OCI-LY3 (cell line): ENCODE data around the gene DACT2.

Source experiments
- EZH2phosphoT487 ChIP-seq: fragments of 200-600 bp; shearing (Covaris generic); IDR thresholded peaks from 2 replicates; pipeline ENCODE4 v1.6.1; 2018; ENCODE audit warnings: antibody characterized with exemption, mixed run types, low read depth
- TF ChIP-seq, protein P1 (sequence below): fragments of 200-600, 300-600 bp; sonication (generic); IDR thresholded peaks from 2 replicates; pipeline ENCODE4 v1.5.1; 2014; ENCODE audit warnings: antibody characterized with exemption, low read length, low read depth

DNA sequence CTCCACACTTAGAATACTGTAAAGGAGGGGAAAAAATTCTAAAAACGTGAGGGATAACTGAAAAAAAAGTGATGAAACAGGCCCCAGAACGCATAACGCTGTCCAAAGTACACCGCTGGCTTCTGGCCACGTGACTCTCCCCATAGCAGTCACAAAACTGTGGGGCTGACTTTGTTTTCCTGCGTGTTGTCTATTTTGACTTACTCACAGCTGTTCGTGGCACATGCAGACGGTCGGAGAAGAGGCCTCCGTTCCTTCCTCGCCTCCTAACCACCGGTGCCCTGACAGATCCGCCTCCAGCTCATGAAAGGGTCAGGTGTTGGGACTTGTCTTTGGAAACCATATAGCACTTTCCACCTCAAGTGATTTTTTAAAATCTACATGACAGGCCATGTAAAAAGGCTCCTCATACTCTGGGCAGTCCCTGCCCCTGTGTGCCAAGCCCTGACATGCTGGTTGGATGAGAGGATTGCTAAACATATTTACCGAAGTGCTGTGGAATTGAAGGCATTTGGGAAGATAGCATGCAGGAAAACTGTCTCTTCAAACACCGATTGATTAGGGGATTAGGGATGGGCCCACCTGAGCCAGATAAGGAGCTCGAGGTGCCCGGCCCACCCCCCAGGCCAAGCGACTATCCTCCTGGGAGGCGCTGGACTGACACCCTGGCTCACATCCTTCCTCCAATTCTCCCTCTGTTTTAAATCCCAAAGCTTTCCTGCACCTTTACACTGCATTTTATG is 54.8 kb downstream of the DACT2 start:
- TF ChIP-seq, protein P1, sequence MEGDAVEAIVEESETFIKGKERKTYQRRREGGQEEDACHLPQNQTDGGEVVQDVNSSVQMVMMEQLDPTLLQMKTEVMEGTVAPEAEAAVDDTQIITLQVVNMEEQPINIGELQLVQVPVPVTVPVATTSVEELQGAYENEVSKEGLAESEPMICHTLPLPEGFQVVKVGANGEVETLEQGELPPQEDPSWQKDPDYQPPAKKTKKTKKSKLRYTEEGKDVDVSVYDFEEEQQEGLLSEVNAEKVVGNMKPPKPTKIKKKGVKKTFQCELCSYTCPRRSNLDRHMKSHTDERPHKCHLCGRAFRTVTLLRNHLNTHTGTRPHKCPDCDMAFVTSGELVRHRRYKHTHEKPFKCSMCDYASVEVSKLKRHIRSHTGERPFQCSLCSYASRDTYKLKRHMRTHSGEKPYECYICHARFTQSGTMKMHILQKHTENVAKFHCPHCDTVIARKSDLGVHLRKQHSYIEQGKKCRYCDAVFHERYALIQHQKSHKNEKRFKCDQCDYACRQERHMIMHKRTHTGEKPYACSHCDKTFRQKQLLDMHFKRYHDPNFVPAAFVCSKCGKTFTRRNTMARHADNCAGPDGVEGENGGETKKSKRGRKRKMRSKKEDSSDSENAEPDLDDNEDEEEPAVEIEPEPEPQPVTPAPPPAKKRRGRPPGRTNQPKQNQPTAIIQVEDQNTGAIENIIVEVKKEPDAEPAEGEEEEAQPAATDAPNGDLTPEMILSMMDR = no peak
- no peak for TF ChIP-seq EZH2phosphoT487
